ENCODE results near the gene NPEPL1.

GRCh38 chr20:58719971-58720371 is 27.4 kb downstream of the NPEPL1 start:
- TF ChIP-seq, protein P1, sequence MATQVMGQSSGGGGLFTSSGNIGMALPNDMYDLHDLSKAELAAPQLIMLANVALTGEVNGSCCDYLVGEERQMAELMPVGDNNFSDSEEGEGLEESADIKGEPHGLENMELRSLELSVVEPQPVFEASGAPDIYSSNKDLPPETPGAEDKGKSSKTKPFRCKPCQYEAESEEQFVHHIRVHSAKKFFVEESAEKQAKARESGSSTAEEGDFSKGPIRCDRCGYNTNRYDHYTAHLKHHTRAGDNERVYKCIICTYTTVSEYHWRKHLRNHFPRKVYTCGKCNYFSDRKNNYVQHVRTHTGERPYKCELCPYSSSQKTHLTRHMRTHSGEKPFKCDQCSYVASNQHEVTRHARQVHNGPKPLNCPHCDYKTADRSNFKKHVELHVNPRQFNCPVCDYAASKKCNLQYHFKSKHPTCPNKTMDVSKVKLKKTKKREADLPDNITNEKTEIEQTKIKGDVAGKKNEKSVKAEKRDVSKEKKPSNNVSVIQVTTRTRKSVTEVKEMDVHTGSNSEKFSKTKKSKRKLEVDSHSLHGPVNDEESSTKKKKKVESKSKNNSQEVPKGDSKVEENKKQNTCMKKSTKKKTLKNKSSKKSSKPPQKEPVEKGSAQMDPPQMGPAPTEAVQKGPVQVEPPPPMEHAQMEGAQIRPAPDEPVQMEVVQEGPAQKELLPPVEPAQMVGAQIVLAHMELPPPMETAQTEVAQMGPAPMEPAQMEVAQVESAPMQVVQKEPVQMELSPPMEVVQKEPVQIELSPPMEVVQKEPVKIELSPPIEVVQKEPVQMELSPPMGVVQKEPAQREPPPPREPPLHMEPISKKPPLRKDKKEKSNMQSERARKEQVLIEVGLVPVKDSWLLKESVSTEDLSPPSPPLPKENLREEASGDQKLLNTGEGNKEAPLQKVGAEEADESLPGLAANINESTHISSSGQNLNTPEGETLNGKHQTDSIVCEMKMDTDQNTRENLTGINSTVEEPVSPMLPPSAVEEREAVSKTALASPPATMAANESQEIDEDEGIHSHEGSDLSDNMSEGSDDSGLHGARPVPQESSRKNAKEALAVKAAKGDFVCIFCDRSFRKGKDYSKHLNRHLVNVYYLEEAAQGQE (IDR thresholded peaks at IDR 0.05) = no peak
- TF ChIP-seq MAZ (IDR thresholded peaks at IDR 0.05; ENCODE audit: borderline replicate concordance, low read depth, low read length) (no peak), CTCF (IDR thresholded peaks at IDR 0.05) (no peak), HOXA7 (CRISPR knock-in tag; IDR thresholded peaks at IDR 0.05) (no peak), HOXB5 (CRISPR knock-in tag; IDR thresholded peaks at IDR 0.05) (no peak), MYC (IDR thresholded peaks at IDR 0.05; ENCODE audit: borderline replicate concordance, low read length) (no peak), POLR2AphosphoS2 (conservative IDR thresholded peaks at IDR 0.05; ENCODE audit: low read length) (no peak), ZFP36 (IDR thresholded peaks at IDR 0.05; ENCODE audit: borderline replicate concordance, partially characterized antibody) (no peak), POLR2A (IDR thresholded peaks at IDR 0.05; ENCODE audit: low read length) (no peak), HDAC2 (IDR thresholded peaks at IDR 0.05) (no peak)
- TF ChIP-seq, protein P2, sequence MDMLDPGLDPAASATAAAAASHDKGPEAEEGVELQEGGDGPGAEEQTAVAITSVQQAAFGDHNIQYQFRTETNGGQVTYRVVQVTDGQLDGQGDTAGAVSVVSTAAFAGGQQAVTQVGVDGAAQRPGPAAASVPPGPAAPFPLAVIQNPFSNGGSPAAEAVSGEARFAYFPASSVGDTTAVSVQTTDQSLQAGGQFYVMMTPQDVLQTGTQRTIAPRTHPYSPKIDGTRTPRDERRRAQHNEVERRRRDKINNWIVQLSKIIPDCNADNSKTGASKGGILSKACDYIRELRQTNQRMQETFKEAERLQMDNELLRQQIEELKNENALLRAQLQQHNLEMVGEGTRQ (IDR thresholded peaks at IDR 0.05) = no peak
- TF ChIP-seq, protein P3, sequence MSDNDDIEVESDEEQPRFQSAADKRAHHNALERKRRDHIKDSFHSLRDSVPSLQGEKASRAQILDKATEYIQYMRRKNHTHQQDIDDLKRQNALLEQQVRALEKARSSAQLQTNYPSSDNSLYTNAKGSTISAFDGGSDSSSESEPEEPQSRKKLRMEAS (IDR thresholded peaks at IDR 0.05) = no peak

Data from A549 (cell line).